ENCODE data around the gene TRERF1. TPM values are rescaled to one million over a fixed set of nuclear protein-coding genes. Genes with fewer than 3 reads are reported as not detected.

Gene TRERF1
- total RNA-seq, 4 donors from 2014 or later, result 2.5 to 8.0 (median 3.4) TPM

- intact Hi-C loops (cut with DNase I; ENCODE audit: low total_unique reads), result no loop called here
- H3K4me3 ChIP-seq, result no peak overlapping the region
- in situ Hi-C loops (cut with MboI; ENCODE audit: low pct_ligation_motif_present in 1 of 4, low pct_unique_long_range_greater_than_20kb in 1 of 4, low sequenced_read_pairs in 3 of 4), result no loop called here
- no peak for TF ChIP-seq CTCF (IDR thresholded peaks at IDR 0.05)
- TF ChIP-seq EP300 (IDR thresholded peaks at IDR 0.05; ENCODE audit: low read depth), result no peak
- no peak for TF ChIP-seq POLR2A (IDR thresholded peaks at IDR 0.05)
- no peak for TF ChIP-seq POLR2AphosphoS5 (IDR thresholded peaks at IDR 0.05)
- H3K27ac ChIP-seq, result no peak overlapping the region
- H3K9me3 ChIP-seq, result no peaks in the 10 kb centered on the region
- H3K27me3 ChIP-seq, result no peaks in the 10 kb centered on the region
- 91 to 93% methylated on average over 10 of the region's 10 CpGs for WGBS, 2 donors (ENCODE audit: low coverage in 1 of 2)
- H3K4me1 ChIP-seq, result no peaks in the 10 kb centered on the region
- H3K36me3 ChIP-seq, result no peaks in the 10 kb centered on the region
- no peak for DNase-seq
Observed at GRCh38 chr6:42349753-42350511, 101.8 kb downstream of the TRERF1 start.

DNA sequence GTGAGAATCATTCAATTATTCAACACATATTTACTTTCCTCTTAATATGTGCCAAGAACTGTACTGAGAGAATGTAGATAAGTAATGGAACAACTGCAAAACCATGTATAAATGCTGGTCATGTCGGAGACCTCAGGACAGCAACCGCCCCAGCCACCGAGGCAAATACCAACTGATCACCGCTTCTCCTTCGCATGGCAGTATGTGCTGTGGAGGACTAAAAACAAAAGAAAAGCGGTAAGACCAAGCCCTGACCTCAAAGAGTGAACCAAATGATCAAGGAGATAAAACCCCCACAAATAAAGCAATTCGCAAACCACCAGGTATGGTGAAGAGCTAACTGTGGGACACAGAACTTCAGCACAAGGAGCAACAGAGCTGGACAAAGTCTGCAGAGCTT, 104.3 kb downstream of the TRERF1 start:
- DNase-seq, result no peak
- in situ Hi-C loops (cut with MboI; ENCODE audit: low pct_ligation_motif_present in 1 of 4, low pct_unique_long_range_greater_than_20kb in 1 of 4, low sequenced_read_pairs in 3 of 4), result no loop called here
- TF ChIP-seq CTCF (IDR thresholded peaks at IDR 0.05) (no peak), POLR2A (IDR thresholded peaks at IDR 0.05) (no peak), POLR2AphosphoS5 (IDR thresholded peaks at IDR 0.05) (no peak), EP300 (IDR thresholded peaks at IDR 0.05; ENCODE audit: low read depth) (no peak)
- H3K27me3 ChIP-seq, result no peaks in the 10 kb centered on the region
- intact Hi-C loops (cut with DNase I; ENCODE audit: low total_unique reads), result no loop called here
- H3K4me3 ChIP-seq, result no peak overlapping the region
- H3K36me3 ChIP-seq, result no peaks in the 10 kb centered on the region
- no peaks in the 10 kb centered on the region for H3K4me1 ChIP-seq
- 93 to 100% methylated on average over 5 to 7 of the region's 7 CpGs for WGBS, 2 donors (ENCODE audit: low coverage in 1 of 2)
- H3K27ac ChIP-seq, result no peak overlapping the region
- no peaks in the 10 kb centered on the region for H3K9me3 ChIP-seq

DNA sequence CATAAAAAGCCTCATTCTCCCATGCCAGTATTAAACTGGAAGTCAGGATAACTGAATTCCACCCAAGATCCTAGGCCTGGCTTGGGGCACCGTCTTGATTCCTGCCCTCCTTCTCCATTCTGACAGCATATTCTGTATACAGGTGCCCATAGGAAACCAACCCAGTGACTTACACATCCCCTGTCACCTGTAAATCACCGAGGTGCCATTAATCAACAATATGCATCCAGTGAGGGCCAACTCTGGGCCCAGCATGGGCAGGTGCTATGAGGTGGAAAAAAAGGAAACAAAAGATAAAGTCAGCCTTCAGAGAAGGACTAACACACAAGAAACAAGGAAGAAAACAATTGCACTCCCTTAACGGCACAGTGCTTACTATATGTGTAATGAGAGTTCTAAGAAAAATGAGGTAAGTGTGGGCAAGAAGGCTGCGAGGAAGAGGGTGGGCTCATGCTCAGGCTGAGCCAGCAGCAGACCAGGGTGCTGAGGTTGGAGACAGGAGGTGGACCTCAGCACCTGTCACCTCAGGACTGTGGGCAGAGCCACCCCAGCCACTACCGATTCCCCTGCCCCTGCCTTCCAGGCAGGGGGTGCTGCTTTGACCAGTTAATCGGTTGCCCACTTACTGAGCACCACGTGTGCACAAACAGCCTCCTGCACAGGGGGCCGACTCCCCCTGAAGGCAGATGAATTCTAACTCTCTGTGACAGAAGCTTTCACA, 105.9 kb downstream of the TRERF1 start:
- intact Hi-C loops (cut with DNase I; ENCODE audit: low total_unique reads), result no loop called here
- Histone ChIP-seq H3K27me3 (no peaks in the 10 kb centered on the region), H3K4me1 (no peaks in the 10 kb centered on the region), H3K4me3 (no peak overlapping the region), H3K9me3 (no peaks in the 10 kb centered on the region), H3K36me3 (no peaks in the 10 kb centered on the region), H3K27ac (no peak overlapping the region)
- in situ Hi-C loops (cut with MboI; ENCODE audit: low pct_ligation_motif_present in 1 of 4, low pct_unique_long_range_greater_than_20kb in 1 of 4, low sequenced_read_pairs in 3 of 4), result no loop called here
- TF ChIP-seq POLR2AphosphoS5 (IDR thresholded peaks at IDR 0.05), result no peak
- no peak for TF ChIP-seq POLR2A (IDR thresholded peaks at IDR 0.05)
- no peak for TF ChIP-seq EP300 (IDR thresholded peaks at IDR 0.05; ENCODE audit: low read depth)
- no peak for TF ChIP-seq CTCF (IDR thresholded peaks at IDR 0.05)
- 69 to 80% methylated on average over 4 to 8 of the region's 8 CpGs for WGBS, 2 donors (ENCODE audit: low coverage in 1 of 2)
- no peak for DNase-seq

DNA sequence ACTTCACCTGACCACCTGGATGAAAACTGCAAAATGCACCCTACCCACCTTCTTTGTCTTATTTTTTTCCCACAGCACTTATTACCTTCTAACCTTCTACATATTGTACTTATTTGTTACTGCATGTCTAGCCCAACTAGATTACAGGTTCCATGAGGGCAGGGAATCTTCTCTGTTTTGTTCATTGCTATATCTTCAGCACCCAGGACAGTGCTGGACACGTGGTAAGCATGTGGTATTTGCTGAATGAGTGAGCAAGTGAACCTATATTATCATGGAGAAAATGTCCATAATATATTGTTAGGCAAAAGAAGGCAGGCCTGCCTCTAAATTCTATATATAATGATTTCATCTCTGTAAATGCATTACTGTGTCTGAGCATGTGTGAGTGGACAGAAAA, 107.0 kb downstream of the TRERF1 start:
- 73 to 75% methylated on average over 1 of the region's 1 CpG for WGBS, 2 donors (ENCODE audit: low coverage in 1 of 2)
- Histone ChIP-seq H3K27ac (no peak overlapping the region), H3K9me3 (no peaks in the 10 kb centered on the region), H3K4me1 (no peaks in the 10 kb centered on the region), H3K36me3 (no peaks in the 10 kb centered on the region), H3K27me3 (no peaks in the 10 kb centered on the region), H3K4me3 (no peak overlapping the region)
- intact Hi-C loops (cut with DNase I; ENCODE audit: low total_unique reads), result no loop called here
- TF ChIP-seq POLR2A (IDR thresholded peaks at IDR 0.05) (no peak), CTCF (IDR thresholded peaks at IDR 0.05) (no peak), EP300 (IDR thresholded peaks at IDR 0.05; ENCODE audit: low read depth) (no peak), POLR2AphosphoS5 (IDR thresholded peaks at IDR 0.05) (no peak)
- in situ Hi-C loops (cut with MboI; ENCODE audit: low pct_ligation_motif_present in 1 of 4, low pct_unique_long_range_greater_than_20kb in 1 of 4, low sequenced_read_pairs in 3 of 4), result no loop called here
- DNase-seq, result no peak

Data from transverse colon (tissue), 4 donors.